ENCODE data around the gene SEMA4G. TPM values are rescaled to one million over a fixed set of nuclear protein-coding genes. Genes with fewer than 3 reads are reported as not detected.

SEMA4G gene
- total and polyA plus RNA-seq, 2 of the 13 experiments (the other 11 are each of a cell fraction or from before 2014, with no cell fraction given), result 46.2 to 207 TPM

DNA sequence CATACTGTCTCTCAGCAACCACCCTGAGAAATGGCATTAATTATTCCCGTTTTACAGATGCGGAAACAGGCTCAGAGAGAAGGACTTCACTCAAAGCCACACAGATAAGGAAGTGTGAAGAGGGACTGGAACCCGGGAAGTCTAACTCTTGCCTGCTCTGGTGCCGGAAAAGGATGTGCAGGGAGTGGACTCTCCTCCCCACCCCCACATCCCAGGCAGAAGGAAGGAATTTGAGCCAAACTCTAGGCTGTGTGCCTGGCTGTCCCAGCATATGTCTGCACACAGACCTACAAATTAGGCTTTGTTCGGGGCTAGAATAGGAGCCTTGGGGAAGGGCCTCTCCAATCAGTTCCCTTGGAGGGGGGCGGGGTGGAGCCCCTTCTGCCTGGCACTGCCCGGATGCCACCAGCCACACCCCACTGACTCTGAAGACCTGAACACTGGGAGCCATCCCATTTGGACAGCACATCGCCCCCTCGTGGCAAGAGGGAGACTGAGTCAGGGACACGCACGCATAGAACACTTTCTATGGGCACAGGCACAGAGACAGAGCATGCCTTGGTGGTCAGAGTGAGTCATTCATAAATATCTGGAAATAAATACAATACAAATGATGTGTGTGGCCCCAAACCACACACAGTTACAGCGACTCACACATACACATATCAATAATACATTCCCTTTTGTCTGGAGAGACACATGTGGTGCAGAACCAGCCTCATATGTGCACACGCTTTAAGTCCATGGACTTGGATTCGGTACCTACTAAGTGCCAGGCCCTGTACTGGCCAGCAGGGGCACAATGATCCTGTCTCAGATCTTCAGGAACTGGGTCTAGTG is 43.4 kb downstream of the SEMA4G start (continued):
- TF ChIP-seq GMEB1 (CRISPR knock-in tag; IDR thresholded peaks at IDR 0.05; ENCODE audit: borderline replicate concordance) (no peak), TCF7 (IDR thresholded peaks at IDR 0.05; ENCODE audit: low read depth) (no peak), ARNT2 (CRISPR knock-in tag; IDR thresholded peaks at IDR 0.05; ENCODE audit: low read depth) (no peak), GABPB1 (CRISPR knock-in tag; IDR thresholded peaks at IDR 0.05) (no peak), ZNF800 (CRISPR knock-in tag; IDR thresholded peaks at IDR 0.05) (no peak), IKZF1 (IDR thresholded peaks at IDR 0.05) (no peak), ZBTB39 (CRISPR knock-in tag; IDR thresholded peaks at IDR 0.05) (no peak), ZNF264 (CRISPR knock-in tag; IDR thresholded peaks at IDR 0.05) (no peak), HMG20B (CRISPR knock-in tag; conservative IDR thresholded peaks at IDR 0.05) (no peak), ZNF670 (CRISPR knock-in tag; IDR thresholded peaks at IDR 0.05; ENCODE audit: borderline replicate concordance) (no peak), ZNF564 (CRISPR knock-in tag; IDR thresholded peaks at IDR 0.05) (no peak), ZNF737 (CRISPR knock-in tag; IDR thresholded peaks at IDR 0.05; ENCODE audit: borderline replicate concordance) (no peak), MYC (CRISPR knock-in tag; IDR thresholded peaks at IDR 0.05; ENCODE audit: borderline replicate concordance) (peak; percentile 67; the same call in 1 of the 2 replicates), MEF2D (CRISPR knock-in tag; IDR thresholded peaks at IDR 0.05) (no peak), MTA1 (CRISPR knock-in tag; IDR thresholded peaks at IDR 0.05; ENCODE audit: borderline replicate concordance) (no peak), SIN3B (IDR thresholded peaks at IDR 0.05; ENCODE audit: low read length) (no peak), KDM1A (CRISPR knock-in tag; IDR thresholded peaks at IDR 0.05) (no peak), PATZ1 (CRISPR knock-in tag; IDR thresholded peaks at IDR 0.05) (peak; percentile 62; the same call in 1 of the 2 replicates)
- TF ChIP-seq, protein P1, sequence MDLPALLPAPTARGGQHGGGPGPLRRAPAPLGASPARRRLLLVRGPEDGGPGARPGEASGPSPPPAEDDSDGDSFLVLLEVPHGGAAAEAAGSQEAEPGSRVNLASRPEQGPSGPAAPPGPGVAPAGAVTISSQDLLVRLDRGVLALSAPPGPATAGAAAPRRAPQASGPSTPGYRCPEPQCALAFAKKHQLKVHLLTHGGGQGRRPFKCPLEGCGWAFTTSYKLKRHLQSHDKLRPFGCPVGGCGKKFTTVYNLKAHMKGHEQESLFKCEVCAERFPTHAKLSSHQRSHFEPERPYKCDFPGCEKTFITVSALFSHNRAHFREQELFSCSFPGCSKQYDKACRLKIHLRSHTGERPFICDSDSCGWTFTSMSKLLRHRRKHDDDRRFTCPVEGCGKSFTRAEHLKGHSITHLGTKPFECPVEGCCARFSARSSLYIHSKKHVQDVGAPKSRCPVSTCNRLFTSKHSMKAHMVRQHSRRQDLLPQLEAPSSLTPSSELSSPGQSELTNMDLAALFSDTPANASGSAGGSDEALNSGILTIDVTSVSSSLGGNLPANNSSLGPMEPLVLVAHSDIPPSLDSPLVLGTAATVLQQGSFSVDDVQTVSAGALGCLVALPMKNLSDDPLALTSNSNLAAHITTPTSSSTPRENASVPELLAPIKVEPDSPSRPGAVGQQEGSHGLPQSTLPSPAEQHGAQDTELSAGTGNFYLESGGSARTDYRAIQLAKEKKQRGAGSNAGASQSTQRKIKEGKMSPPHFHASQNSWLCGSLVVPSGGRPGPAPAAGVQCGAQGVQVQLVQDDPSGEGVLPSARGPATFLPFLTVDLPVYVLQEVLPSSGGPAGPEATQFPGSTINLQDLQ (CRISPR knock-in tag; IDR thresholded peaks at IDR 0.05), result no peak
